ENCODE data around the gene PCDHGA9. TPM values are rescaled to one million over a fixed set of nuclear protein-coding genes. Genes with fewer than 3 reads are reported as not detected.
"Not testable (repeated sequence)": the region's sequence is repeated elsewhere in the genome, so short reads cannot be mapped to it uniquely, and the experiment has no call there.

PCDHGA9 gene
- total and polyA plus RNA-seq, 2 of the 8 experiments (the other 6 are each of a cell fraction or from before 2014, with no cell fraction given): 0.79 to 1.1 TPM

DNA sequence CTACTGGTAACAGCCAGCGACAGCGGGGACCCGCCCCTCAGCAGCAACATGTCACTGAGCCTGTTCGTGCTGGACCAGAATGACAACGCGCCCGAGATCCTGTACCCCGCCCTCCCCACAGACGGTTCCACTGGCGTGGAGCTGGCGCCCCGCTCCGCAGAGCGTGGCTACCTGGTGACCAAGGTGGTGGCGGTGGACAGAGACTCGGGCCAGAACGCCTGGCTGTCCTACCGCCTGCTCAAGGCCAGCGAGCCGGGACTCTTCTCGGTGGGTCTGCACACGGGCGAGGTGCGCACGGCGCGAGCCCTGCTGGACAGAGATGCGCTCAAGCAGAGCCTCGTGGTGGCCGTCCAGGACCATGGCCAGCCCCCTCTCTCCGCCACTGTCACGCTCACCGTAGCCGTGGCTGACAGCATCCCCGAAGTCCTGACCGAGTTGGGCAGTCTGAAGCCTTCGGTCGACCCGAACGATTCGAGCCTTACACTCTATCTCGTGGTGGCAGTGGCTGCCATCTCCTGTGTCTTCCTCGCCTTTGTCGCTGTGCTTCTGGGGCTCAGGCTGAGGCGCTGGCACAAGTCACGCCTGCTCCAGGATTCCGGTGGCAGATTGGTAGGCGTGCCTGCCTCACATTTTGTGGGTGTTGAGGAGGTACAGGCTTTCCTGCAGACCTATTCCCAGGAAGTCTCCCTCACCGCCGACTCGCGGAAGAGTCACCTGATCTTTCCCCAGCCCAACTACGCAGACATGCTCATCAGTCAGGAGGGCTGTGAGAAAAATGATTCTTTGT, 8.0 kb upstream of the PCDHGA9 start:
- H3K56ac ChIP-seq (replicated peaks; ENCODE audit: insufficient read length, low read depth, low read length); H3K9ac ChIP-seq (replicated peaks in 1 of 4; ENCODE audit: extremely low read depth in 1 of 4, low read depth in 3 of 4, low read length in 3 of 4); H3K18ac ChIP-seq (ENCODE audit: extremely low read depth, low read length); H3K79me1 ChIP-seq (ENCODE audit: low read depth, low read length); H3K23me2 ChIP-seq (ENCODE audit: low read depth, low read length); H4K20me1 ChIP-seq (replicated peaks in 1 of 2; ENCODE audit: control insufficient read depth in 1 of 2, insufficient read depth in 2 of 2, low read length in 2 of 2); H4K91ac ChIP-seq (replicated peaks; ENCODE audit: insufficient read length, low read length); DNase-seq (ENCODE audit: low read depth in 1 of 2, low spot score in 2 of 2); H3K14ac ChIP-seq (ENCODE audit: insufficient read length); H2BK15ac ChIP-seq (ENCODE audit: low read length); H3K4ac ChIP-seq (replicated peaks; ENCODE audit: insufficient read length, low read depth, low read length); H2BK120ac ChIP-seq (replicated peaks; ENCODE audit: low read depth, low read length); H3K79me2 ChIP-seq (ENCODE audit: control insufficient read depth in 1 of 2, insufficient read depth in 2 of 2, low read length in 2 of 2); H2BK5ac ChIP-seq (ENCODE audit: low read depth, low read length); H3K4me1 ChIP-seq (replicated peaks in 1 of 4; ENCODE audit: control insufficient read depth in 3 of 4, insufficient read depth in 4 of 4, low read length in 3 of 4); H3K4me3 ChIP-seq (ENCODE audit: extremely low read depth in 1 of 4, insufficient read depth in 2 of 4, low read depth in 3 of 4, low read length in 4 of 4); H4K8ac ChIP-seq (ENCODE audit: extremely low read depth, insufficient read depth, low read length); H2BK12ac ChIP-seq (ENCODE audit: low read depth, low read length); H3K27me3 ChIP-seq (replicated peaks in 1 of 4; ENCODE audit: control insufficient read depth in 3 of 4, extremely low read depth in 1 of 4, insufficient read depth in 3 of 4, low read length in 3 of 4); POLR2A ChIA-PET (ENCODE audit: partially characterized antibody); H2AK5ac ChIP-seq (ENCODE audit: low read depth, low read length); H3K27ac ChIP-seq (ENCODE audit: low read depth, low read length); H3K23ac ChIP-seq (ENCODE audit: insufficient read length); FAIRE-seq; H3K4me2 ChIP-seq (ENCODE audit: insufficient read depth in 1 of 2, low read depth in 2 of 2, low read length in 2 of 2); H2BK20ac ChIP-seq (ENCODE audit: low read length); H2AFZ ChIP-seq (ENCODE audit: low read length); H4K5ac ChIP-seq (ENCODE audit: insufficient read length, low read depth, low read length): not testable (repeated sequence)
- Histone ChIP-seq H3K36me3 (ENCODE audit: control insufficient read depth in 2 of 4, insufficient read depth in 4 of 4, low read length in 3 of 4) (peaks cover 3 to 24% (median 11%) of the 10 kb centered on the region in 4 experiments; a peak in 7 of 8 replicates), H3K9me3 (ENCODE audit: insufficient read depth in 2 of 2, low read depth in 1 of 2, low read length in 1 of 2) (peaks cover 55 to 61% of the 10 kb centered on the region in 2 experiments)
- 97% methylated on average over 34 of the region's 53 CpGs; no CpG with 5 or more reads in 1 of the 2 experiments for WGBS, 2 experiments (ENCODE audit: extremely low coverage in 1 of 2, insufficient coverage in 1 of 2, insufficient read length in 1 of 2, insufficient replicate concordance in 2 of 2, low coverage in 1 of 2, low lambda C conversion rate in 2 of 2, missing lambda C conversion rate in 1 of 2)
- CTCF ChIA-PET (ENCODE audit: partially characterized antibody): interaction anchor here (0.6 to 8.7 kb wide), 11 partner anchors 8 to 203 kb away, joined by 3 to 68 read pairs (median 4); partner anchors contain the start of genes PCDHB10, PCDHB15, PCDHGB4 and PCDHGB6

Measured in H1 (cell line).